Neural progenitor cell (in vitro differentiated cells): ENCODE data around the gene HES5.

Experiments
- EZH2 ChIP-seq: fragments of 200-600 bp; sonication (generic); IDR thresholded peaks from 2 replicates; pipeline ENCODE4 v1.6.1; 2017; ENCODE audit warnings: antibody characterized with exemption, mild to moderate bottlenecking, moderate library complexity
- TF ChIP-seq, protein P1 (sequence below): fragments of 200-600 bp; sonication (generic); IDR thresholded peaks from 2 replicates; pipeline ENCODE4 v1.5.1; 2017; ENCODE audit warnings: antibody characterized with exemption, mild to moderate bottlenecking

GRCh38 chr1:2501041-2501819, 28.8 kb downstream of the HES5 start:
- TF ChIP-seq, protein P1, sequence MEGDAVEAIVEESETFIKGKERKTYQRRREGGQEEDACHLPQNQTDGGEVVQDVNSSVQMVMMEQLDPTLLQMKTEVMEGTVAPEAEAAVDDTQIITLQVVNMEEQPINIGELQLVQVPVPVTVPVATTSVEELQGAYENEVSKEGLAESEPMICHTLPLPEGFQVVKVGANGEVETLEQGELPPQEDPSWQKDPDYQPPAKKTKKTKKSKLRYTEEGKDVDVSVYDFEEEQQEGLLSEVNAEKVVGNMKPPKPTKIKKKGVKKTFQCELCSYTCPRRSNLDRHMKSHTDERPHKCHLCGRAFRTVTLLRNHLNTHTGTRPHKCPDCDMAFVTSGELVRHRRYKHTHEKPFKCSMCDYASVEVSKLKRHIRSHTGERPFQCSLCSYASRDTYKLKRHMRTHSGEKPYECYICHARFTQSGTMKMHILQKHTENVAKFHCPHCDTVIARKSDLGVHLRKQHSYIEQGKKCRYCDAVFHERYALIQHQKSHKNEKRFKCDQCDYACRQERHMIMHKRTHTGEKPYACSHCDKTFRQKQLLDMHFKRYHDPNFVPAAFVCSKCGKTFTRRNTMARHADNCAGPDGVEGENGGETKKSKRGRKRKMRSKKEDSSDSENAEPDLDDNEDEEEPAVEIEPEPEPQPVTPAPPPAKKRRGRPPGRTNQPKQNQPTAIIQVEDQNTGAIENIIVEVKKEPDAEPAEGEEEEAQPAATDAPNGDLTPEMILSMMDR, result no peak
- TF ChIP-seq EZH2, result no peak
